Skeletal muscle cell (primary cell): ENCODE data around the gene USB1.
A peak's percentile ranks its signal among the peaks of the same experiment; 100 is the strongest.
"Not testable (repeated sequence)": the region's sequence is repeated elsewhere in the genome, so short reads cannot be mapped to it uniquely, and the experiment has no call there.

Experiments
- DNase-seq: peaks from one replicate; pipeline ENCODE4 v3.0.0-alpha.2; 2010; ENCODE audit warnings: low read depth
- H3K4me3 ChIP-seq: 2 replicates; pipeline ENCODE4 v1.5.1; 2011; ENCODE audit warnings: low read depth, mild to moderate bottlenecking, control low read depth, low read length, moderate library complexity

Gene USB1

GRCh38 chr16:57992084-57992483 lies 9.1 kb upstream of the USB1 start:
- DNase-seq: no peak
- H3K4me3 ChIP-seq: no peak overlapping the region

- no peak overlapping the region for H3K4me3 ChIP-seq
- no peak for DNase-seq
These were observed 7.8 kb upstream of the USB1 start for GRCh38 chr16:57993438-57993837.

- H3K4me3 ChIP-seq: no peak overlapping the region
- DNase-seq: no peak
These were observed 7.3 kb upstream of the USB1 start for GRCh38 chr16:57993897-57994296.

GRCh38 chr16:57994361-57994760 lies 6.8 kb upstream of the USB1 start:
- DNase-seq: no peak
- H3K4me3 ChIP-seq: no peak overlapping the region

GRCh38 chr16:57994778-57995177 lies 6.4 kb upstream of the USB1 start:
- no peak for DNase-seq
- no peak overlapping the region for H3K4me3 ChIP-seq

GRCh38 chr16:57995721-57996405 lies 5.3 kb upstream of the USB1 start:
- DNase-seq: no peak

GRCh38 chr16:57996406-57997175 lies 4.6 kb upstream of the USB1 start:
- H3K4me3 ChIP-seq: no peak overlapping the region
- no peak for DNase-seq

More at GRCh38 chr16:57995721-57996405, 5.3 kb upstream of the USB1 start:
- H3K4me3 ChIP-seq: no peak overlapping the region

- H3K4me3 ChIP-seq: no peak overlapping the region
- no peak for DNase-seq
These were observed 4.1 kb upstream of the USB1 start for GRCh38 chr16:57997176-57997527.

- DNase-seq: no peak
- H3K4me3 ChIP-seq: no peak overlapping the region
These were observed 3.5 kb upstream of the USB1 start for GRCh38 chr16:57997528-57998265.

- no peak overlapping the region for H3K4me3 ChIP-seq
- no peak for DNase-seq
These were observed 2.7 kb upstream of the USB1 start for GRCh38 chr16:57998486-57998885.

- H3K4me3 ChIP-seq: no peak overlapping the region
- DNase-seq: no peak
These were observed 2.2 kb upstream of the USB1 start for GRCh38 chr16:57998992-57999365.

GRCh38 chr16:57999366-57999970 lies 1.7 kb upstream of the USB1 start:
- H3K4me3 ChIP-seq: peak overlapping the region; percentile 74
- DNase-seq: no peak

- DNase-seq: no peak
- peak within 1 kb of the TSS; percentile 74 for H3K4me3 ChIP-seq
These were observed 1.1 kb upstream of the USB1 start, which contains the start of gene ZNF319 for GRCh38 chr16:57999971-58000705. Gene ZNF319, minus strand, starts transcription at chr16:58000672. Its CDS starts 2,407 bp downstream, at chr16:57998265.

GRCh38 chr16:58001781-58002415 lies 691 bp downstream of the USB1 start:
- H3K4me3 ChIP-seq: peak overlapping the region; percentile 74
- DNase-seq: no peak

- no peak overlapping the region for H3K4me3 ChIP-seq
- no peak for DNase-seq
These were observed 1.2 kb downstream of the USB1 start for GRCh38 chr16:58002416-58002800.

GRCh38 chr16:58002936-58003335 lies 1.7 kb downstream of the USB1 start:
- no peak overlapping the region for H3K4me3 ChIP-seq
- DNase-seq: no peak

GRCh38 chr16:58004736-58005135 lies 3.5 kb downstream of the USB1 start:
- not testable (repeated sequence) for H3K4me3 ChIP-seq, DNase-seq

GRCh38 chr16:58009856-58010416 lies 8.7 kb downstream of the USB1 start:
- DNase-seq: no peak
- no peak overlapping the region for H3K4me3 ChIP-seq

GRCh38 chr16:58010886-58011285 lies 9.7 kb downstream of the USB1 start:
- no peak overlapping the region for H3K4me3 ChIP-seq
- no peak for DNase-seq
